HG03060 (cell line): Measurements from ENCODE around the gene GMFB.

Experiments
- ATAC-seq: cut with Tn5 transposase; IDR thresholded peaks from one replicate; pipeline ENCODE4 v1.9.1; 2021; ENCODE audit warnings: low read depth, moderate number of reproducible peaks; ENCODE audit not compliant: unreplicated experiment

Gene GMFB

GRCh38 chr14:54493293-54493692 lies 4.5 kb upstream of the GMFB start:
- ATAC-seq: no peak

- no peak for ATAC-seq
These were observed 1.8 kb upstream of the GMFB start for GRCh38 chr14:54490445-54491175.

- ATAC-seq: no peak
These were observed 1.1 kb upstream of the GMFB start for GRCh38 chr14:54489731-54490444.

GRCh38 chr14:54489318-54489683 lies 521 bp upstream of the GMFB start:
- ATAC-seq: no peak

- ATAC-seq: peak; percentile 7
These were observed 498 bp downstream of the GMFB start for GRCh38 chr14:54488318-54488645.

- no peak for ATAC-seq
These were observed 1.0 kb downstream of the GMFB start for GRCh38 chr14:54487771-54488170.

- no peak for ATAC-seq
These were observed 2.1 kb downstream of the GMFB start for GRCh38 chr14:54486685-54487084.

- ATAC-seq: no peak
These were observed 4.9 kb downstream of the GMFB start for GRCh38 chr14:54483846-54484245.

- ATAC-seq: no peak
These were observed 5.6 kb downstream of the GMFB start for GRCh38 chr14:54483073-54483745.

GRCh38 chr14:54481695-54482094 lies 7.1 kb downstream of the GMFB start:
- no peak for ATAC-seq

- no peak for ATAC-seq
These were observed 7.8 kb downstream of the GMFB start for GRCh38 chr14:54480830-54481562.

- no peak for ATAC-seq
These were observed 10.1 kb downstream of the GMFB start for GRCh38 chr14:54478636-54479215.

- no peak for ATAC-seq
These were observed 12.9 kb downstream of the GMFB start for GRCh38 chr14:54475911-54476310.

GRCh38 chr14:54475187-54475899 lies 13.4 kb downstream of the GMFB start:
- ATAC-seq: no peak

GRCh38 chr14:54474232-54474793 lies 14.5 kb downstream of the GMFB start:
- no peak for ATAC-seq

- no peak for ATAC-seq
These were observed 16.5 kb downstream of the GMFB start for GRCh38 chr14:54472315-54472714.

- ATAC-seq: no peak
These were observed 17.1 kb downstream of the GMFB start for GRCh38 chr14:54471641-54472040.

- ATAC-seq: no peak
These were observed 18.1 kb downstream of the GMFB start for GRCh38 chr14:54470701-54471100.

- ATAC-seq: no peak
These were observed 21.5 kb downstream of the GMFB start for GRCh38 chr14:54467280-54467679.

GRCh38 chr14:54465654-54466053 lies 23.1 kb downstream of the GMFB start:
- no peak for ATAC-seq
